Esophagus squamous epithelium (tissue), 5 donors: ENCODE measurements around the gene GPX3. TPM values are rescaled to one million over a fixed set of nuclear protein-coding genes. Genes with fewer than 3 reads are reported as not detected.

Experiments
- DNase-seq: peaks from one replicate; lab custom pipeline; 2025; lab: John Stamatoyannopoulos, UW
- H3K27ac ChIP-seq, 4 donors: fragments of 200-600 bp; sonication (generic); one replicate each; pipeline ENCODE4 v1.5.1; 2016 to 2019; ENCODE audit warnings: mild to moderate bottlenecking in 1 of 4
- H3K27me3 ChIP-seq, 4 donors: fragments of 200-600 bp; sonication (generic); 1 replicate in 3 of 4; 2 replicates in 1 of 4; pipeline versions ENCODE4 v1.5.1 to v1.6.0; 2017 to 2021; ENCODE audit warnings: antibody characterized with exemption in 1 of 4
- H3K36me3 ChIP-seq, 3 donors: fragments of 200-600 bp; sonication (generic); one replicate each; pipeline ENCODE4 v1.5.1; 2016 to 2019
- H3K4me1 ChIP-seq, 3 donors: fragments of 200-600 bp; sonication (generic); one replicate each; pipeline ENCODE4 v1.5.1; 2017 to 2019
- H3K4me3 ChIP-seq, 4 donors: fragments of 200-600 bp; sonication (generic); 1 replicate in 3 of 4; 2 replicates in 1 of 4; pipeline ENCODE4 v1.5.1; 2016 to 2019; ENCODE audit warnings: mild to moderate bottlenecking in 2 of 4, moderate library complexity in 1 of 4
- H3K9me3 ChIP-seq, 3 donors: fragments of 200-600 bp; sonication (generic); one replicate each; pipeline ENCODE4 v1.5.1; 2016 to 2019
- POLR2A ChIP-seq, 4 donors: fragments of 450-650 bp; IDR thresholded peaks; one replicate each; pipeline ENCODE4 v1.6.1; 2017; ENCODE audit warnings: antibody characterized with exemption in 4 of 4, mild to moderate bottlenecking in 4 of 4, moderate library complexity in 3 of 4
- WGBS, 2 donors: methylation state at CpG; one replicate each; pipeline ENCODE4 v1.1.5; 2018; 5-methylcytosine and 5-hydroxymethylcytosine counted together
- intact Hi-C: fragments of 100-400 bp; cut with DNase I; formaldehyde crosslinking; loops from one replicate; pipeline ENCODE4 v1.15.0; 2022
- total RNA-seq, 4 donors: library from RNA; depleted of rRNA; stranded (reverse); fragments of >200 nt; gene quantifications; one replicate each; pipeline ENCODE4 v1.1.0, GENCODE V29; 2016
- TF ChIP-seq, protein P1 (sequence below), 6 experiments: fragments of 450-650 bp in 4 of 6; fragments of 200-600 bp in 2 of 6; sonication (generic) in 2 of 6; IDR thresholded peaks; one replicate each; pipeline ENCODE4 v1.5.1; 2016 to 2019; ENCODE audit warnings: antibody characterized with exemption in 6 of 6, mild to moderate bottlenecking in 4 of 6, moderate library complexity in 4 of 6
- donor health status: DM: yes; HTN: yes; CAD: no.

Gene GPX3
- total RNA-seq, 4 donors from 2014 or later = 166 to 1,028 (median 489) TPM

GRCh38 chr5:151071021-151071420, 50.6 kb downstream of the GPX3 start:
- WGBS, 2 donors = 93 to 98% methylated on average over 4 of the region's 4 CpGs
- Histone ChIP-seq H3K9me3 (no peaks in the 10 kb centered on the region), H3K4me1 (peaks cover 48 to 92% (median 64%) of the 10 kb centered on the region in 3 donors), H3K4me3 (no peak overlapping the region), H3K36me3 (peaks cover 0 to 39% (median 0%) of the 10 kb centered on the region in 3 donors), H3K27me3 (no peaks in the 10 kb centered on the region), H3K27ac (no peak overlapping the region)
- intact Hi-C loops = no loop called here
- no peak for DNase-seq
- no peak for TF ChIP-seq POLR2A (IDR thresholded peaks at IDR 0.05)
- TF ChIP-seq, protein P1, sequence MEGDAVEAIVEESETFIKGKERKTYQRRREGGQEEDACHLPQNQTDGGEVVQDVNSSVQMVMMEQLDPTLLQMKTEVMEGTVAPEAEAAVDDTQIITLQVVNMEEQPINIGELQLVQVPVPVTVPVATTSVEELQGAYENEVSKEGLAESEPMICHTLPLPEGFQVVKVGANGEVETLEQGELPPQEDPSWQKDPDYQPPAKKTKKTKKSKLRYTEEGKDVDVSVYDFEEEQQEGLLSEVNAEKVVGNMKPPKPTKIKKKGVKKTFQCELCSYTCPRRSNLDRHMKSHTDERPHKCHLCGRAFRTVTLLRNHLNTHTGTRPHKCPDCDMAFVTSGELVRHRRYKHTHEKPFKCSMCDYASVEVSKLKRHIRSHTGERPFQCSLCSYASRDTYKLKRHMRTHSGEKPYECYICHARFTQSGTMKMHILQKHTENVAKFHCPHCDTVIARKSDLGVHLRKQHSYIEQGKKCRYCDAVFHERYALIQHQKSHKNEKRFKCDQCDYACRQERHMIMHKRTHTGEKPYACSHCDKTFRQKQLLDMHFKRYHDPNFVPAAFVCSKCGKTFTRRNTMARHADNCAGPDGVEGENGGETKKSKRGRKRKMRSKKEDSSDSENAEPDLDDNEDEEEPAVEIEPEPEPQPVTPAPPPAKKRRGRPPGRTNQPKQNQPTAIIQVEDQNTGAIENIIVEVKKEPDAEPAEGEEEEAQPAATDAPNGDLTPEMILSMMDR (IDR thresholded peaks at IDR 0.05) = no peak

GRCh38 chr5:151071848-151072629, 51.6 kb downstream of the GPX3 start:
- H3K4me1 ChIP-seq = peaks cover 49 to 92% (median 65%) of the 10 kb centered on the region in 3 donors
- TF ChIP-seq, protein P1 (IDR thresholded peaks at IDR 0.05) = no peak
- no peak for TF ChIP-seq POLR2A (IDR thresholded peaks at IDR 0.05)

DNA sequence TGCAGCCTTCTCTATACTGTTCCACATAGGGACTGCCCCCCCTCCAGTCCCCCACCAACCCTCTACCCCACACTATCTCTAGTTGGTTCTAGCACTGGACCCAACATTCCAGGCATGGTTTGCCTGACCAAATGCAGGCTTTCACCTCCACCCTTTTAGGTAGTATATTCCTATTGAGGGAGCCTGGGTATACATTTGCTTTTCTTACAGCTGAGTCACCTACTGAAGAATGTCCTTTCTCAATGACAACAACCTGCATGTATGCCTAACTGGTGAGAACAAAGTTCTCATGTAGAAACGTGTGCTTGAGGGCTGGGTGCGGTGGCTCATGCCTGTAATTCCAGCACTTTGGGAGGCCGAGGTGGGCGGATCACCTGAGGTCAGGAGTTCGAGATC, 52.2 kb downstream of the GPX3 start:
- Histone ChIP-seq H3K4me1 (peaks cover 43 to 92% (median 66%) of the 10 kb centered on the region in 3 donors), H3K4me3 (no peak overlapping the region), H3K36me3 (peaks cover 0 to 33% (median 0%) of the 10 kb centered on the region in 3 donors), H3K27ac (peak overlapping the region; percentile 24 to 70 (median 47)), H3K9me3 (no peaks in the 10 kb centered on the region), H3K27me3 (no peaks in the 10 kb centered on the region)
- no peak for DNase-seq
- intact Hi-C loops = no loop called here
- TF ChIP-seq POLR2A (IDR thresholded peaks at IDR 0.05) = no peak
- TF ChIP-seq, protein P1 (IDR thresholded peaks at IDR 0.05) = no peak
- whole genome bisulfite sequencing, 2 donors = 30 to 52% methylated on average over 4 to 5 of the region's 5 CpGs

More at GRCh38 chr5:151071848-151072629, 51.6 kb downstream of the GPX3 start:
- intact Hi-C loops = no loop called here
- peaks cover 0 to 33% (median 0%) of the 10 kb centered on the region in 3 donors for H3K36me3 ChIP-seq
- H3K4me3 ChIP-seq = no peak overlapping the region
- no peak for DNase-seq
- no peaks in the 10 kb centered on the region for H3K9me3 ChIP-seq
- 78 to 94% methylated on average over 9 to 10 of the region's 10 CpGs for WGBS, 2 donors
- peak overlapping the region; percentile 22 to 70 (median 32) for H3K27ac ChIP-seq
- H3K27me3 ChIP-seq = no peaks in the 10 kb centered on the region

GRCh38 chr5:151073280-151073679, 52.9 kb downstream of the GPX3 start:
- Histone ChIP-seq H3K27ac (peak overlapping the region; percentile 16 to 70 (median 39)), H3K4me1 (peaks cover 43 to 92% (median 64%) of the 10 kb centered on the region in 3 donors)
- 98 to 100% methylated on average over 2 of the region's 2 CpGs for WGBS, 2 donors

More at GRCh38 chr5:151073280-151073679, 52.9 kb downstream of the GPX3 start:
- H3K36me3 ChIP-seq = peaks cover 0 to 29% (median 0%) of the 10 kb centered on the region in 3 donors
- H3K9me3 ChIP-seq = no peaks in the 10 kb centered on the region
- no peak for DNase-seq
- intact Hi-C loops = no loop called here
- H3K4me3 ChIP-seq = no peak overlapping the region
- no peak for TF ChIP-seq POLR2A (IDR thresholded peaks at IDR 0.05)
- TF ChIP-seq, protein P1 (IDR thresholded peaks at IDR 0.05) = no peak
- no peaks in the 10 kb centered on the region for H3K27me3 ChIP-seq
